NCI-H146 treated with DMSO at 0.1 percent for 48 hours (cell line): ENCODE measurements around the gene SORT1.

Experiments used
- DNase-seq: peaks from one replicate; lab custom pipeline; 2025; ENCODE audit not compliant: unreplicated experiment; lab: John Stamatoyannopoulos, UW

SORT1 gene

GRCh38 chr1:109263597-109264378 lies 133.9 kb downstream of the SORT1 start:
- DNase-seq = peak; percentile 78

- no peak for DNase-seq
These were observed 134.5 kb downstream of the SORT1 start for GRCh38 chr1:109263234-109263596.

GRCh38 chr1:109262231-109263055 lies 135.3 kb downstream of the SORT1 start:
- DNase-seq = no peak

- no peak for DNase-seq
These were observed 136.1 kb downstream of the SORT1 start for GRCh38 chr1:109261578-109261977.

GRCh38 chr1:109261006-109261405 lies 136.7 kb downstream of the SORT1 start:
- DNase-seq = no peak

- no peak for DNase-seq
These were observed 137.8 kb downstream of the SORT1 start for GRCh38 chr1:109259674-109260557.
